H9 (cell line): ENCODE results near the gene TRPM3. TPM values are rescaled to one million over a fixed set of nuclear protein-coding genes. Genes with fewer than 3 reads are reported as not detected.

Experiments used
- DNase-seq: peaks from one replicate; pipeline ENCODE4 v3.0.0-alpha.2; 2017
- H2AFZ ChIP-seq: one replicate; pipeline ENCODE4 v1.6.1; 2013; ENCODE audit warnings: mild to moderate bottlenecking, low read length, control low read depth, moderate library complexity
- H2AK5ac ChIP-seq: 2 replicates; pipeline ENCODE4 v1.6.1; 2013; ENCODE audit warnings: low read length, control low read depth, mixed read lengths; ENCODE audit not compliant: insufficient read length
- H2BK120ac ChIP-seq: one replicate; pipeline ENCODE4 v1.6.1; 2013; ENCODE audit warnings: low read depth, mild to moderate bottlenecking, low read length, control low read depth, inconsistent platforms; ENCODE audit not compliant: poor library complexity, severe bottlenecking
- H2BK12ac ChIP-seq: 2 replicates; pipeline ENCODE4 v1.6.1; 2013; ENCODE audit warnings: low read length, control low read depth, mixed read lengths, low read depth; ENCODE audit not compliant: insufficient read length
- H2BK15ac ChIP-seq: 2 replicates; pipeline ENCODE4 v1.6.1; 2013; ENCODE audit warnings: low read depth, low read length, control low read depth
- H2BK20ac ChIP-seq: one replicate; pipeline ENCODE4 v1.6.1; 2013; ENCODE audit warnings: low read depth, mild to moderate bottlenecking, low read length, control low read depth, inconsistent platforms; ENCODE audit not compliant: poor library complexity, severe bottlenecking
- H2BK5ac ChIP-seq: 2 replicates; pipeline ENCODE4 v1.6.1; 2013; ENCODE audit warnings: low read length, control low read depth, mixed read lengths; ENCODE audit not compliant: insufficient read length
- H3K14ac ChIP-seq: 2 replicates; pipeline ENCODE4 v1.6.1; 2013; ENCODE audit warnings: low read length, control low read depth; ENCODE audit not compliant: insufficient read depth
- H3K18ac ChIP-seq: 2 replicates; pipeline ENCODE4 v1.6.1; 2013; ENCODE audit warnings: low read depth, mild to moderate bottlenecking, mixed read lengths, low read length, control low read depth; ENCODE audit not compliant: insufficient read length
- H3K23ac ChIP-seq: 2 replicates; pipeline ENCODE4 v1.6.1; 2013; ENCODE audit warnings: low read length, control low read depth, mixed read lengths, low read depth; ENCODE audit not compliant: insufficient read length
- H3K23me2 ChIP-seq: 2 replicates; pipeline ENCODE4 v1.6.1; 2013; ENCODE audit warnings: low read depth, mild to moderate bottlenecking, mixed read lengths, low read length, control low read depth; ENCODE audit not compliant: insufficient read length, poor library complexity, severe bottlenecking
- H3K27ac ChIP-seq: 2 replicates; pipeline ENCODE4 v1.5.1; 2013; ENCODE audit warnings: low read length, control low read depth, mixed read lengths, low read depth; ENCODE audit not compliant: insufficient read length
- H3K27me3 ChIP-seq: 2 replicates; pipeline ENCODE4 v1.6.1; 2013; ENCODE audit warnings: low read length, control low read depth, inconsistent platforms; ENCODE audit not compliant: insufficient read depth
- H3K4ac ChIP-seq: 2 replicates; pipeline ENCODE4 v1.6.1; 2013; ENCODE audit warnings: low read depth, mild to moderate bottlenecking, control low read depth, inconsistent platforms, low read length, moderate library complexity
- H3K4me1 ChIP-seq: 2 replicates; pipeline ENCODE4 v1.6.1; 2013; ENCODE audit warnings: low read length, control low read depth, inconsistent platforms; ENCODE audit not compliant: insufficient read depth
- H3K4me2 ChIP-seq: 2 replicates; pipeline ENCODE4 v1.6.1; 2013; ENCODE audit warnings: low read length, control low read depth, mixed read lengths; ENCODE audit not compliant: insufficient read length, insufficient read depth
- H3K56ac ChIP-seq: 2 replicates; pipeline ENCODE4 v1.6.1; 2013; ENCODE audit warnings: low read depth, mild to moderate bottlenecking, mixed read lengths, low read length, control low read depth; ENCODE audit not compliant: insufficient read length
- H3K79me1 ChIP-seq: 2 replicates; pipeline ENCODE4 v1.6.1; 2013; ENCODE audit warnings: low read depth, mild to moderate bottlenecking, moderate library complexity, low read length, control low read depth, inconsistent platforms; ENCODE audit not compliant: insufficient read depth, poor library complexity, severe bottlenecking
- H3K79me2 ChIP-seq: 2 replicates; pipeline ENCODE4 v1.6.1; 2013; ENCODE audit warnings: low read length, control low read depth, inconsistent platforms; ENCODE audit not compliant: insufficient read depth
- H3K9ac ChIP-seq: 2 replicates; pipeline ENCODE4 v1.6.1; 2013; ENCODE audit warnings: low read length, control low read depth, mixed read lengths; ENCODE audit not compliant: insufficient read length; ENCODE audit errors: extremely low read depth
- H3K9me3 ChIP-seq: one replicate; pipeline ENCODE4 v1.6.1; 2013; ENCODE audit warnings: low read depth, low read length, inconsistent platforms; ENCODE audit not compliant: control insufficient read depth
- H3T11ph ChIP-seq: one replicate; pipeline ENCODE4 v1.6.1; 2013; ENCODE audit warnings: mild to moderate bottlenecking, low read length, control low read depth, inconsistent platforms
- H4K20me1 ChIP-seq: one replicate; pipeline ENCODE4 v1.6.1; 2013; ENCODE audit not compliant: control insufficient read depth, insufficient read length, insufficient read depth
- H4K5ac ChIP-seq: 2 replicates; pipeline ENCODE4 v1.6.1; 2013; ENCODE audit warnings: low read depth, mild to moderate bottlenecking, mixed read lengths, low read length, control low read depth; ENCODE audit not compliant: insufficient read length
- H4K8ac ChIP-seq: replicated peaks from 2 replicates; pipeline ENCODE4 v1.6.1; 2013; ENCODE audit warnings: low read length, control low read depth, mixed read lengths, low read depth; ENCODE audit not compliant: insufficient read length
- H4K91ac ChIP-seq: 2 replicates; pipeline ENCODE4 v1.6.1; 2013; ENCODE audit warnings: low read depth, mild to moderate bottlenecking, moderate library complexity, mixed read lengths, low read length, control low read depth; ENCODE audit not compliant: insufficient read length
- H3K27ac Mint-ChIP-seq, 3 experiments: 2 replicates in 2 of 3; 3 replicates in 1 of 3; pipeline ENCODE4 v1.8.0; 2020 to 2021; ENCODE audit warnings: mixed read lengths in 3 of 3, mild to moderate bottlenecking in 1 of 3, moderate library complexity in 1 of 3
- H3K27me3 Mint-ChIP-seq: 2 replicates; pipeline ENCODE4 v1.8.0; 2021; ENCODE audit warnings: low read depth, mild to moderate bottlenecking, moderate library complexity, mixed read lengths
- H3K36me3 Mint-ChIP-seq, 3 experiments: 2 replicates in 2 of 3; 3 replicates in 1 of 3; pipeline ENCODE4 v1.8.0; 2020 to 2021; ENCODE audit warnings: low read depth in 3 of 3, mixed read lengths in 3 of 3; ENCODE audit not compliant: insufficient read depth in 1 of 3
- H3K4me1 Mint-ChIP-seq, 2 experiments: 2 replicates each; pipeline ENCODE4 v1.8.0; 2020; ENCODE audit warnings: mixed read lengths in 2 of 2
- H3K4me3 Mint-ChIP-seq, 2 experiments: 2 replicates in 1 of 2; 3 replicates in 1 of 2; pipeline ENCODE4 v1.8.0; 2020 to 2021; ENCODE audit warnings: mild to moderate bottlenecking in 2 of 2, mixed read lengths in 2 of 2, moderate library complexity in 1 of 2
- H3K9me3 Mint-ChIP-seq, 2 experiments: 2 replicates in 1 of 2; 3 replicates in 1 of 2; pipeline ENCODE4 v1.8.0; 2020; ENCODE audit warnings: mild to moderate bottlenecking in 2 of 2, mixed read lengths in 2 of 2, moderate library complexity in 1 of 2
- CTCF ChIP-seq: fragments of 200-600 bp; sonication (generic); conservative IDR thresholded peaks from 3 replicates; pipeline ENCODE4 v1.8.0; 2021; ENCODE audit warnings: antibody characterized with exemption, mild to moderate bottlenecking
- WGBS: extraction: QIAGEN DNeasy Blood & Tissue Kit; methylation state at CpG from one replicate; pipeline ENCODE4 v1.1.7; 2013; ENCODE audit warnings: missing lambda C conversion rate, low lambda C conversion rate, mixed read lengths; ENCODE audit not compliant: insufficient read length; ENCODE audit errors: extremely low coverage; 5-methylcytosine and 5-hydroxymethylcytosine counted together
- total RNA-seq: library from RNA; stranded (reverse); gene quantifications from 2 replicates; pipeline ENCODE4 v1.2.1, GENCODE V29; 2021

TRPM3 gene
- total RNA-seq, 1 experiment from 2014 or later: 10.3 TPM

- Mint-ChIP-seq H3K27ac (no peak overlapping the region), H3K4me3 (no peak overlapping the region), H3K4me1 (peaks cover 12 to 16% of the 10 kb centered on the region in 2 experiments), H3K27me3 (peaks cover 2% of the 10 kb centered on the region; the same call in 1 of the 2 replicates), H3K36me3 (no peaks in the 10 kb centered on the region), H3K9me3 (no peaks in the 10 kb centered on the region; a peak in 1 of 5 replicates)
- H3K4me2 ChIP-seq: no peak overlapping the region
- no peak overlapping the region for H2BK15ac ChIP-seq
- no peak overlapping the region for H3K27ac ChIP-seq
- H2BK20ac ChIP-seq: no peak overlapping the region
- H3T11ph ChIP-seq: no peak overlapping the region
- H3K14ac ChIP-seq: no peak overlapping the region
- H3K9ac ChIP-seq: no peak overlapping the region
- no peaks in the 10 kb centered on the region for H3K79me2 ChIP-seq
- H4K91ac ChIP-seq: no peak overlapping the region
- no peak for TF ChIP-seq CTCF
- no peak overlapping the region for H2AK5ac ChIP-seq
- H4K5ac ChIP-seq: no peak overlapping the region
- no peak overlapping the region for H3K18ac ChIP-seq
- peaks cover 4% of the 10 kb centered on the region for H3K4me1 ChIP-seq
- no peak overlapping the region for H3K56ac ChIP-seq
- H3K23me2 ChIP-seq: no peaks in the 10 kb centered on the region
- no peaks in the 10 kb centered on the region for H3K27me3 ChIP-seq
- DNase-seq: no peak
- no peak overlapping the region for H2BK12ac ChIP-seq
- H2AFZ ChIP-seq: no peak overlapping the region
- no peak overlapping the region for H3K23ac ChIP-seq
- no peaks in the 10 kb centered on the region for H3K9me3 ChIP-seq
- no peak overlapping the region for H4K8ac ChIP-seq
- no peaks in the 10 kb centered on the region for H4K20me1 ChIP-seq
- H3K79me1 ChIP-seq: no peaks in the 10 kb centered on the region
- WGBS: no CpG with 5 or more reads among the region's 2 CpGs
- no peak overlapping the region for H2BK120ac ChIP-seq
- H3K4ac ChIP-seq: no peak overlapping the region
- H2BK5ac ChIP-seq: no peak overlapping the region
Observed at GRCh38 chr9:70576116-70576515, 545.3 kb downstream of the TRPM3 start.
